Lower lobe of right lung (tissue), 2 donors: ENCODE data around the gene PDE7B. TPM values are rescaled to one million over a fixed set of nuclear protein-coding genes. Genes with fewer than 3 reads are reported as not detected.

Experiments used
- ATAC-seq, 2 donors: fragments of 200-7000 bp; cut with Tn5 transposase; one replicate each; pipeline ENCODE4 v1.9.1; 2020 to 2022; ENCODE audit warnings: mild to moderate bottlenecking in 2 of 2, moderate library complexity in 2 of 2
- DNase-seq: peaks from one replicate; pipeline ENCODE4 v3.0.0-alpha.2; 2020
- H3K27ac ChIP-seq: fragments of 200-600 bp; one replicate; pipeline ENCODE4 v1.8.0; 2022
- H3K27me3 ChIP-seq: fragments of 200-600 bp; one replicate; pipeline ENCODE4 v1.8.0; 2022; ENCODE audit warnings: low read depth
- H3K36me3 ChIP-seq: fragments of 200-600 bp; one replicate; pipeline ENCODE4 v1.8.0; 2022; ENCODE audit warnings: mild to moderate bottlenecking
- H3K4me1 ChIP-seq: fragments of 200-600 bp; one replicate; pipeline ENCODE4 v1.8.0; 2022
- H3K4me3 ChIP-seq: fragments of 200-600 bp; one replicate; pipeline ENCODE4 v1.8.0; 2022; ENCODE audit warnings: mild to moderate bottlenecking
- H3K9me3 ChIP-seq: fragments of 200-600 bp; one replicate; pipeline ENCODE4 v1.8.0; 2022
- CTCF ChIP-seq: fragments of 200-600 bp; IDR thresholded peaks from one replicate; pipeline ENCODE4 v1.8.0; 2022; ENCODE audit warnings: antibody characterized with exemption, mild to moderate bottlenecking
- intact Hi-C: fragments of 100-400 bp; cut with DNase I; formaldehyde crosslinking; loops from one replicate; pipeline ENCODE4 v1.11.0; 2022
- total RNA-seq: library from RNA; stranded (reverse); fragmentation: NEBNext Ultra II Directional; extraction: Animal tissue kit (Norgen Biotek cat#: 25700); gene quantifications from one replicate; pipeline ENCODE4 v1.2.1, GENCODE V29; 2021
- donor health status: DM: no; HTN: yes; CAD: no; lungs with severe emphysema.

PDE7B gene
- total RNA-seq, 1 donor from 2014 or later, result 2.2 TPM

GRCh38 chr6:135983718-135984343 is 132.3 kb downstream of the PDE7B start:
- DNase-seq (no peak), ATAC-seq (no peak)
- TF ChIP-seq CTCF, result no peak
- intact Hi-C loops, result no loop called here
- H3K27ac ChIP-seq, result no peak overlapping the region
- no peaks in the 10 kb centered on the region for H3K4me1 ChIP-seq
- no peaks in the 10 kb centered on the region for H3K27me3 ChIP-seq
- H3K36me3 ChIP-seq, result no peaks in the 10 kb centered on the region
- H3K4me3 ChIP-seq, result no peak overlapping the region
- H3K9me3 ChIP-seq, result no peaks in the 10 kb centered on the region

GRCh38 chr6:135985471-135985870 is 134.0 kb downstream of the PDE7B start:
- no peak for DNase-seq
- no peaks in the 10 kb centered on the region for H3K36me3 ChIP-seq
- TF ChIP-seq CTCF, result no peak
- ATAC-seq, result no peak
- no peaks in the 10 kb centered on the region for H3K4me1 ChIP-seq
- intact Hi-C loops, result no loop called here
- no peaks in the 10 kb centered on the region for H3K27me3 ChIP-seq
- no peak overlapping the region for H3K4me3 ChIP-seq
- no peaks in the 10 kb centered on the region for H3K9me3 ChIP-seq
- no peak overlapping the region for H3K27ac ChIP-seq

- Histone ChIP-seq H3K27me3 (no peaks in the 10 kb centered on the region), H3K4me1 (no peaks in the 10 kb centered on the region), H3K9me3 (no peaks in the 10 kb centered on the region), H3K27ac (no peak overlapping the region), H3K36me3 (no peaks in the 10 kb centered on the region), H3K4me3 (no peak overlapping the region)
- no peak for ATAC-seq
- intact Hi-C loops, result no loop called here
- DNase-seq, result no peak
- no peak for TF ChIP-seq CTCF
Observed at GRCh38 chr6:135987226-135987625, 135.7 kb downstream of the PDE7B start.

- Histone ChIP-seq H3K4me1 (no peaks in the 10 kb centered on the region), H3K36me3 (no peaks in the 10 kb centered on the region), H3K27ac (no peak overlapping the region), H3K27me3 (no peaks in the 10 kb centered on the region), H3K9me3 (no peaks in the 10 kb centered on the region), H3K4me3 (no peak overlapping the region)
- intact Hi-C loops, result no loop called here
- no peak for ATAC-seq
- no peak for TF ChIP-seq CTCF
- DNase-seq, result no peak
Observed at GRCh38 chr6:135990439-135990838, 138.9 kb downstream of the PDE7B start.

- ATAC-seq, result no peak
- Histone ChIP-seq H3K27ac (no peak overlapping the region), H3K36me3 (no peaks in the 10 kb centered on the region), H3K27me3 (no peaks in the 10 kb centered on the region), H3K4me3 (no peak overlapping the region), H3K4me1 (no peaks in the 10 kb centered on the region), H3K9me3 (no peaks in the 10 kb centered on the region)
- intact Hi-C loops, result no loop called here
- DNase-seq, result no peak
- TF ChIP-seq CTCF, result no peak
Observed at GRCh38 chr6:135990855-135991464, 139.5 kb downstream of the PDE7B start.
